ENCODE measurements around the gene SDK1. TPM values are rescaled to one million over a fixed set of nuclear protein-coding genes. Genes with fewer than 3 reads are reported as not detected.

The SDK1 gene
- total RNA-seq, 1 donor from 2014 or later = 0.48 TPM

GRCh38 chr7:4237296-4238235 is 936.5 kb downstream of the SDK1 start:
- H3K27ac Mint-ChIP-seq = no peak overlapping the region
- H3K36me3 Mint-ChIP-seq (ENCODE audit: low read depth) = no peaks in the 10 kb centered on the region
- DNase-seq (ENCODE audit: low spot score) = no peak
- no peaks in the 10 kb centered on the region for H3K27me3 Mint-ChIP-seq (ENCODE audit: low read depth)
- no peaks in the 10 kb centered on the region for H3K9me3 Mint-ChIP-seq
- H3K4me1 Mint-ChIP-seq (ENCODE audit: low read depth) = no peaks in the 10 kb centered on the region
- intact Hi-C loops (cut with micrococcal nuclease) = no loop called here
- H3K4me3 Mint-ChIP-seq (ENCODE audit: low read depth) = no peak overlapping the region

GRCh38 chr7:4238861-4239260 is 937.8 kb downstream of the SDK1 start:
- Mint-ChIP-seq H3K27me3 (ENCODE audit: low read depth) (no peaks in the 10 kb centered on the region), H3K4me3 (ENCODE audit: low read depth) (no peak overlapping the region), H3K9me3 (no peaks in the 10 kb centered on the region), H3K4me1 (ENCODE audit: low read depth) (no peaks in the 10 kb centered on the region), H3K36me3 (ENCODE audit: low read depth) (no peaks in the 10 kb centered on the region), H3K27ac (no peak overlapping the region)
- no peak for DNase-seq (ENCODE audit: low spot score)
- intact Hi-C loops (cut with micrococcal nuclease) = no loop called here

- no peak for DNase-seq (ENCODE audit: low spot score)
- Mint-ChIP-seq H3K27ac (no peak overlapping the region), H3K36me3 (ENCODE audit: low read depth) (no peaks in the 10 kb centered on the region), H3K27me3 (ENCODE audit: low read depth) (no peaks in the 10 kb centered on the region), H3K9me3 (peaks cover 3% of the 10 kb centered on the region), H3K4me1 (ENCODE audit: low read depth) (no peaks in the 10 kb centered on the region), H3K4me3 (ENCODE audit: low read depth) (no peak overlapping the region)
- intact Hi-C loops (cut with micrococcal nuclease) = no loop called here
Observed at GRCh38 chr7:4240042-4240441, 939.0 kb downstream of the SDK1 start.

GRCh38 chr7:4240520-4241303 is 939.7 kb downstream of the SDK1 start:
- intact Hi-C loops (cut with micrococcal nuclease) = no loop called here
- H3K27ac Mint-ChIP-seq = no peak overlapping the region
- H3K36me3 Mint-ChIP-seq (ENCODE audit: low read depth) = no peaks in the 10 kb centered on the region
- no peak for DNase-seq (ENCODE audit: low spot score)
- no peaks in the 10 kb centered on the region for H3K4me1 Mint-ChIP-seq (ENCODE audit: low read depth)
- H3K9me3 Mint-ChIP-seq = peaks cover 10% of the 10 kb centered on the region
- H3K27me3 Mint-ChIP-seq (ENCODE audit: low read depth) = no peaks in the 10 kb centered on the region
- H3K4me3 Mint-ChIP-seq (ENCODE audit: low read depth) = no peak overlapping the region

- H3K27ac Mint-ChIP-seq = no peak overlapping the region
- H3K4me3 Mint-ChIP-seq (ENCODE audit: low read depth) = no peak overlapping the region
- H3K27me3 Mint-ChIP-seq (ENCODE audit: low read depth) = no peaks in the 10 kb centered on the region
- no peak for DNase-seq (ENCODE audit: low spot score)
- H3K9me3 Mint-ChIP-seq = peaks cover 11% of the 10 kb centered on the region
- no peaks in the 10 kb centered on the region for H3K36me3 Mint-ChIP-seq (ENCODE audit: low read depth)
- no peaks in the 10 kb centered on the region for H3K4me1 Mint-ChIP-seq (ENCODE audit: low read depth)
- intact Hi-C loops (cut with micrococcal nuclease) = no loop called here
Observed at GRCh38 chr7:4241304-4241612, 940.2 kb downstream of the SDK1 start.

GRCh38 chr7:4241791-4242190 is 940.7 kb downstream of the SDK1 start:
- intact Hi-C loops (cut with micrococcal nuclease) = no loop called here
- H3K36me3 Mint-ChIP-seq (ENCODE audit: low read depth) = no peaks in the 10 kb centered on the region
- no peak overlapping the region for H3K4me3 Mint-ChIP-seq (ENCODE audit: low read depth)
- no peak for DNase-seq (ENCODE audit: low spot score)
- peaks cover 11% of the 10 kb centered on the region for H3K9me3 Mint-ChIP-seq
- H3K27me3 Mint-ChIP-seq (ENCODE audit: low read depth) = no peaks in the 10 kb centered on the region
- H3K27ac Mint-ChIP-seq = no peak overlapping the region
- no peaks in the 10 kb centered on the region for H3K4me1 Mint-ChIP-seq (ENCODE audit: low read depth)

GRCh38 chr7:4242706-4243105 is 941.7 kb downstream of the SDK1 start:
- Mint-ChIP-seq H3K27me3 (ENCODE audit: low read depth) (no peaks in the 10 kb centered on the region), H3K4me3 (ENCODE audit: low read depth) (no peak overlapping the region), H3K27ac (no peak overlapping the region), H3K9me3 (peaks cover 14% of the 10 kb centered on the region), H3K36me3 (ENCODE audit: low read depth) (no peaks in the 10 kb centered on the region), H3K4me1 (ENCODE audit: low read depth) (no peaks in the 10 kb centered on the region)
- no peak for DNase-seq (ENCODE audit: low spot score)
- intact Hi-C loops (cut with micrococcal nuclease) = no loop called here

GRCh38 chr7:4244041-4244440 is 943.0 kb downstream of the SDK1 start:
- Mint-ChIP-seq H3K4me1 (ENCODE audit: low read depth) (no peaks in the 10 kb centered on the region), H3K9me3 (peaks cover 26% of the 10 kb centered on the region), H3K27me3 (ENCODE audit: low read depth) (no peaks in the 10 kb centered on the region), H3K27ac (no peak overlapping the region), H3K36me3 (ENCODE audit: low read depth) (no peaks in the 10 kb centered on the region), H3K4me3 (ENCODE audit: low read depth) (no peak overlapping the region)
- intact Hi-C loops (cut with micrococcal nuclease) = no loop called here
- no peak for DNase-seq (ENCODE audit: low spot score)

GRCh38 chr7:4244635-4245034 is 943.6 kb downstream of the SDK1 start:
- H3K4me1 Mint-ChIP-seq (ENCODE audit: low read depth) = no peaks in the 10 kb centered on the region
- H3K27me3 Mint-ChIP-seq (ENCODE audit: low read depth) = no peaks in the 10 kb centered on the region
- DNase-seq (ENCODE audit: low spot score) = no peak
- no peak overlapping the region for H3K4me3 Mint-ChIP-seq (ENCODE audit: low read depth)
- intact Hi-C loops (cut with micrococcal nuclease) = no loop called here
- H3K36me3 Mint-ChIP-seq (ENCODE audit: low read depth) = no peaks in the 10 kb centered on the region
- peaks cover 26% of the 10 kb centered on the region for H3K9me3 Mint-ChIP-seq
- no peak overlapping the region for H3K27ac Mint-ChIP-seq

- H3K27me3 Mint-ChIP-seq (ENCODE audit: low read depth) = no peaks in the 10 kb centered on the region
- peaks cover 26% of the 10 kb centered on the region for H3K9me3 Mint-ChIP-seq
- H3K36me3 Mint-ChIP-seq (ENCODE audit: low read depth) = no peaks in the 10 kb centered on the region
- no peaks in the 10 kb centered on the region for H3K4me1 Mint-ChIP-seq (ENCODE audit: low read depth)
- no peak overlapping the region for H3K4me3 Mint-ChIP-seq (ENCODE audit: low read depth)
- no peak overlapping the region for H3K27ac Mint-ChIP-seq
- intact Hi-C loops (cut with micrococcal nuclease) = no loop called here
- DNase-seq (ENCODE audit: low spot score) = no peak
Observed at GRCh38 chr7:4245135-4245865, 944.2 kb downstream of the SDK1 start.

- no peak overlapping the region for H3K4me3 Mint-ChIP-seq (ENCODE audit: low read depth)
- no peaks in the 10 kb centered on the region for H3K36me3 Mint-ChIP-seq (ENCODE audit: low read depth)
- peaks cover 26% of the 10 kb centered on the region for H3K9me3 Mint-ChIP-seq
- no peaks in the 10 kb centered on the region for H3K4me1 Mint-ChIP-seq (ENCODE audit: low read depth)
- DNase-seq (ENCODE audit: low spot score) = no peak
- intact Hi-C loops (cut with micrococcal nuclease) = no loop called here
- H3K27ac Mint-ChIP-seq = no peak overlapping the region
- H3K27me3 Mint-ChIP-seq (ENCODE audit: low read depth) = no peaks in the 10 kb centered on the region
Observed at GRCh38 chr7:4245866-4246470, 944.9 kb downstream of the SDK1 start.

GRCh38 chr7:4246536-4246935 is 945.5 kb downstream of the SDK1 start:
- Mint-ChIP-seq H3K9me3 (peaks cover 26% of the 10 kb centered on the region), H3K4me3 (ENCODE audit: low read depth) (no peak overlapping the region), H3K4me1 (ENCODE audit: low read depth) (no peaks in the 10 kb centered on the region), H3K27me3 (ENCODE audit: low read depth) (no peaks in the 10 kb centered on the region), H3K36me3 (ENCODE audit: low read depth) (no peaks in the 10 kb centered on the region), H3K27ac (no peak overlapping the region)
- no peak for DNase-seq (ENCODE audit: low spot score)
- intact Hi-C loops (cut with micrococcal nuclease) = no loop called here
